Measurements from ENCODE around the gene MYL4.

Gene MYL4

GRCh38 chr17:47190243-47190642 lies 18.9 kb upstream of the MYL4 start:
- no peak for DNase-seq (ENCODE audit: extremely low spot score)
- POLR2A ChIA-PET = interaction anchor here (1.4 to 2.2 kb wide), 4 partner anchors 9 to 90 kb away, joined by 4 to 20 read pairs (median 6); partner anchors contain the start of gene MYL4
- CTCF ChIA-PET = interaction anchor here (1.1 kb wide), 1 partner anchor 29 kb away, joined by 3 read pairs; no protein-coding TSS in a partner anchor
- TF ChIP-seq SUZ12 (IDR thresholded peaks at IDR 0.05) = no peak
- TF ChIP-seq TARDBP (IDR thresholded peaks at IDR 0.05) = no peak
- TF ChIP-seq ELF4 (IDR thresholded peaks at IDR 0.05) = no peak
- TF ChIP-seq LEF1 (IDR thresholded peaks at IDR 0.05; ENCODE audit: borderline replicate concordance) = no peak
- no peak for TF ChIP-seq PKNOX1 (IDR thresholded peaks at IDR 0.05)
- no peak for TF ChIP-seq ARNT (IDR thresholded peaks at IDR 0.05)
- no peak for TF ChIP-seq ZNF384 (IDR thresholded peaks at IDR 0.05)
- TF ChIP-seq BHLHE40 (IDR thresholded peaks at IDR 0.05; ENCODE audit: borderline replicate concordance) = no peak
- TF ChIP-seq SP1 (IDR thresholded peaks at IDR 0.05) = no peak
- no peak for TF ChIP-seq NFRKB (IDR thresholded peaks at IDR 0.05)
- TF ChIP-seq CTBP1 (IDR thresholded peaks at IDR 0.05; ENCODE audit: borderline replicate concordance) = no peak
- no peak for TF ChIP-seq FOXM1 (IDR thresholded peaks at IDR 0.05; ENCODE audit: borderline replicate concordance)
- TF ChIP-seq FOXA1 (IDR thresholded peaks at IDR 0.05) = no peak
- TF ChIP-seq HDGF (IDR thresholded peaks at IDR 0.05; ENCODE audit: borderline replicate concordance) = no peak
- no peak for TF ChIP-seq L3MBTL2 (conservative IDR thresholded peaks at IDR 0.05)
- no peak for TF ChIP-seq FOXK2 (IDR thresholded peaks at IDR 0.05)

DNA sequence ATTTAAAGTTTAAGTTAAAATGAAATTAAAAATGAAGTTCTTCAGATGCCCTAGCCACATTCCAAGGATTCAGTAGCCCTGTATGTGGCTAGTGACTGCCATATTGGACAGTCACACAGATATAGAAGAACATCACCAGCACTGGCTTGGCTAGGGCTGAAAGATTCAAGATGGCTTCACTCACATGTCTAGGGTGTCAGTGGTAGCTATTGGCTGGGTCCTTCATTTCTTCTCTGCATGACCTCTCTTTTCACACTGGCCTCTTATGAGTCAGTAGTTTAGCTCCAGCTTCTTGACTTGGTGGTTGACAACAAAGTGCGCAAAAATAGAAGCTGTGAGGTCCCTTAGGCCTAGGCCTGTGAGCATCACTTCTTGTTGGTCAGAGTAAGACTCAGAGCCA lies 18.4 kb upstream of the MYL4 start:
- no peak for TF ChIP-seq LEF1 (IDR thresholded peaks at IDR 0.05; ENCODE audit: borderline replicate concordance)
- TF ChIP-seq ELF4 (IDR thresholded peaks at IDR 0.05) = no peak
- TF ChIP-seq CTBP1 (IDR thresholded peaks at IDR 0.05; ENCODE audit: borderline replicate concordance) = no peak
- no peak for TF ChIP-seq ARNT (IDR thresholded peaks at IDR 0.05)
- no peak for TF ChIP-seq SUZ12 (IDR thresholded peaks at IDR 0.05)
- ChIA-PET CTCF (no interaction called here), POLR2A (interaction anchor here (1.4 to 2.2 kb wide), 3 partner anchors 8 to 18 kb away, joined by 5 to 20 read pairs (median 7); partner anchors contain the start of gene MYL4)
- no peak for DNase-seq (ENCODE audit: extremely low spot score)

GRCh38 chr17:47192554-47192953 lies 16.6 kb upstream of the MYL4 start:
- no peak for DNase-seq (ENCODE audit: extremely low spot score)
- ChIA-PET POLR2A (no interaction called here), CTCF (no interaction called here)
- TF ChIP-seq PKNOX1 (IDR thresholded peaks at IDR 0.05) (0 out of 2 replicates have a peak, but pooled peaks have one; percentile 4), NFRKB (IDR thresholded peaks at IDR 0.05) (no peak), HDGF (IDR thresholded peaks at IDR 0.05; ENCODE audit: borderline replicate concordance) (no peak), ZNF384 (IDR thresholded peaks at IDR 0.05) (no peak)

DNA sequence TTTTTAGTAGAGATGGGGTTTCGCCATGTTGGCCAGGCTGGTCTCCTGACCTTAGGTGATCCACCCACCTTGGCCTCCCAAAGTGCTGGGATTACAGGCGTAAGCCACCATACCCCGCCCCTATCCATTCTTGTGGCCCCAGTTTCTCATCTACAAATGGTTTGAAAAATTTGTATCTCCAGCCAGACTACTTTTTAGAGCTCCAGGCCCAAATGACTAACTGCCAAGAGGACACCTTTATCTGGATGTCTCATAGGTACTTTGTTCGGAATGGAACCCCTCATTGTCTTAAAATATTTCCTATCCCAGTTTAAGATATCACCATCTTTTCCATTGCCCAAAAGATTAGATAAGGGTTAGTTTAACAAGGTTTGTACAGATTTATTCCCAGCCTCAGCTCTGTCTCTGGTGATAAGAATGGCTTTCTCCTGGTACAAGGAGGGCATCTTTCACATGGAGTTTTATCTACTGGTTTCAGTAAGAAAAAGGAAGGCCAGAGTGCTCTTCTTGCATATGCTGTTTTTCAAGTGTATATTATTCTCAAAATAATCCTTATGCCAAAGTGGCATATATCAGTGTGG lies 15.1 kb upstream of the MYL4 start:
- POLR2A ChIA-PET = no interaction called here

DNA sequence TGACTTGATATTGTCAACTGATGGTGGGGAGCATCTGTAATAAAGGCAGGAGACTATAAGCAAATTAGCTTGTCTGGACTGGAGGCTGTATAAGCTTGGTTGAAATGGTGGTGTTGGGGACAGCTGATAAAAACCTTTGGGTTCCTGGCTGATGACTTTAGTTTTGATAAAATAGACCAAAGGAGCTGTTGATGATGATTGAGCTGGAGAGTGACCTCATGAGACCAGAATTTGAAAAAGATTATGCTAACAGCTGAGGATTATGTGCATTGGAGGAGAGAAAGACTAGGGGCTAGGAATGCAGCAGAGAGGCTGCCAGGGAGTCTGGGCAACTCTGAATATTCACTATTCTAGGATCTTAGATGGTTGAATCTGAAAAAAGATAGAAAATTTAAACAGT lies 11.3 kb upstream of the MYL4 start:
- ChIA-PET CTCF (interaction anchor here (0.6 kb wide), 1 partner anchor 13 kb away, joined by 3 read pairs; no protein-coding TSS in a partner anchor), POLR2A (interaction anchor here (3.9 kb wide), 1 partner anchor 8 kb away, joined by 20 read pairs; the partner anchor contains the start of gene CDC27)

More for the DNA sequence above, 15.1 kb upstream of the MYL4 start:
- TF ChIP-seq HDGF (IDR thresholded peaks at IDR 0.05; ENCODE audit: borderline replicate concordance) (no peak), L3MBTL2 (conservative IDR thresholded peaks at IDR 0.05) (no peak), BHLHE40 (IDR thresholded peaks at IDR 0.05; ENCODE audit: borderline replicate concordance) (no peak), ZNF384 (IDR thresholded peaks at IDR 0.05) (no peak), FOXM1 (IDR thresholded peaks at IDR 0.05; ENCODE audit: borderline replicate concordance) (no peak), PKNOX1 (IDR thresholded peaks at IDR 0.05) (no peak), SP1 (IDR thresholded peaks at IDR 0.05) (no peak)
- no peak for DNase-seq (ENCODE audit: extremely low spot score)
- CTCF ChIA-PET = interaction anchor here (0.5 to 0.7 kb wide), 2 partner anchors 14 to 423 kb away, joined by 3 read pairs; no protein-coding TSS in a partner anchor

More for the DNA sequence above, 11.3 kb upstream of the MYL4 start:
- TF ChIP-seq PKNOX1 (IDR thresholded peaks at IDR 0.05) (no peak), SUZ12 (IDR thresholded peaks at IDR 0.05) (no peak), NFRKB (IDR thresholded peaks at IDR 0.05) (no peak), HDGF (IDR thresholded peaks at IDR 0.05; ENCODE audit: borderline replicate concordance) (no peak), BHLHE40 (IDR thresholded peaks at IDR 0.05; ENCODE audit: borderline replicate concordance) (no peak)
- no peak for DNase-seq (ENCODE audit: extremely low spot score)

Measured in HEK293T (cell line).